Chondrocyte (in vitro differentiated cells): ENCODE measurements around the gene TNKS1BP1. TPM values are rescaled to one million over a fixed set of nuclear protein-coding genes. Genes with fewer than 3 reads are reported as not detected.
"Not testable (repeated sequence)": the region's sequence is repeated elsewhere in the genome, so short reads cannot be mapped to it uniquely, and the experiment has no call there.

Source experiments
- DNase-seq: peaks from one replicate; pipeline ENCODE4 v3.0.0; 2021; ENCODE audit warnings: mixed read lengths, low spot score
- H3K27ac Mint-ChIP-seq: one replicate; pipeline ENCODE4 v1.8.0; 2021; ENCODE audit warnings: mild to moderate bottlenecking, moderate library complexity, mixed read lengths; ENCODE audit not compliant: unreplicated experiment
- H3K27me3 Mint-ChIP-seq: 2 replicates; pipeline ENCODE4 v1.8.0; 2021; ENCODE audit warnings: low read depth, mixed read lengths
- H3K36me3 Mint-ChIP-seq: 2 replicates; pipeline ENCODE4 v1.8.0; 2021; ENCODE audit warnings: low read depth, mixed read lengths
- H3K4me1 Mint-ChIP-seq: 2 replicates; pipeline ENCODE4 v1.8.0; 2021; ENCODE audit warnings: low read depth, mild to moderate bottlenecking, mixed read lengths
- H3K4me3 Mint-ChIP-seq: one replicate; pipeline ENCODE4 v1.8.0; 2021; ENCODE audit warnings: mild to moderate bottlenecking, moderate library complexity, mixed read lengths; ENCODE audit not compliant: unreplicated experiment
- H3K9me3 Mint-ChIP-seq: 2 replicates; pipeline ENCODE4 v1.8.0; 2021; ENCODE audit warnings: low read depth, mixed read lengths
- CTCF ChIP-seq: fragments of 200-600 bp; sonication (generic); IDR thresholded peaks from 2 replicates; pipeline ENCODE4 v1.5.0; 2021; ENCODE audit warnings: antibody characterized with exemption, mild to moderate bottlenecking, moderate library complexity
- total RNA-seq: library from RNA; stranded (reverse); gene quantifications from 3 replicates; pipeline ENCODE4 v1.2.1, GENCODE V29; 2021

TNKS1BP1 gene
- total RNA-seq, 1 donor from 2014 or later = 181 TPM

GRCh38 chr11:57368106-57368844 lies 43.5 kb upstream of the TNKS1BP1 start:
- no peak for DNase-seq
- no peaks in the 10 kb centered on the region for H3K36me3 Mint-ChIP-seq
- H3K27me3 Mint-ChIP-seq = peaks cover 38% of the 10 kb centered on the region
- no peaks in the 10 kb centered on the region for H3K4me1 Mint-ChIP-seq
- no peak overlapping the region for H3K4me3 Mint-ChIP-seq
- TF ChIP-seq CTCF = no peak
- H3K27ac Mint-ChIP-seq = no peak overlapping the region
- H3K9me3 Mint-ChIP-seq = no peaks in the 10 kb centered on the region

GRCh38 chr11:57364851-57365660 lies 40.3 kb upstream of the TNKS1BP1 start:
- no peaks in the 10 kb centered on the region for H3K36me3 Mint-ChIP-seq
- no peak overlapping the region for H3K4me3 Mint-ChIP-seq
- H3K27me3 Mint-ChIP-seq = peaks cover 41% of the 10 kb centered on the region
- DNase-seq = no peak
- H3K27ac Mint-ChIP-seq = no peak overlapping the region
- no peaks in the 10 kb centered on the region for H3K9me3 Mint-ChIP-seq
- H3K4me1 Mint-ChIP-seq = peaks cover 3% of the 10 kb centered on the region
- TF ChIP-seq CTCF = no peak

GRCh38 chr11:57363131-57364080 lies 38.7 kb upstream of the TNKS1BP1 start:
- TF ChIP-seq CTCF = no peak
- Mint-ChIP-seq H3K4me3 (no peak overlapping the region), H3K4me1 (peaks cover 4% of the 10 kb centered on the region), H3K27ac (no peak overlapping the region), H3K27me3 (peaks cover 41% of the 10 kb centered on the region), H3K9me3 (no peaks in the 10 kb centered on the region), H3K36me3 (no peaks in the 10 kb centered on the region)
- no peak for DNase-seq

GRCh38 chr11:57361926-57362325 lies 37.2 kb upstream of the TNKS1BP1 start:
- Mint-ChIP-seq H3K27ac (no peak overlapping the region), H3K4me3 (no peak overlapping the region)

GRCh38 chr11:57361420-57361819 lies 36.7 kb upstream of the TNKS1BP1 start:
- H3K4me3 Mint-ChIP-seq, DNase-seq, H3K27ac Mint-ChIP-seq, H3K36me3 Mint-ChIP-seq, H3K9me3 Mint-ChIP-seq, H3K4me1 Mint-ChIP-seq: not testable (repeated sequence)
- peaks cover 37% of the 10 kb centered on the region for H3K27me3 Mint-ChIP-seq

More at GRCh38 chr11:57361926-57362325, 37.2 kb upstream of the TNKS1BP1 start:
- no peak for DNase-seq
- peaks cover 41% of the 10 kb centered on the region for H3K27me3 Mint-ChIP-seq
- H3K9me3 Mint-ChIP-seq = no peaks in the 10 kb centered on the region
- no peak for TF ChIP-seq CTCF
- H3K36me3 Mint-ChIP-seq = no peaks in the 10 kb centered on the region
- H3K4me1 Mint-ChIP-seq = peaks cover 4% of the 10 kb centered on the region
